ENCODE data around the gene EPB41. TPM values are rescaled to one million over a fixed set of nuclear protein-coding genes. Genes with fewer than 3 reads are reported as not detected.
A peak's percentile ranks its signal among the peaks of the same experiment; 100 is the strongest.

The EPB41 gene
- total RNA-seq, 1 donor from 2014 or later, result 29.3 TPM

- DNase-seq (ENCODE audit: low spot score), result no peak
Measured at GRCh38 chr1:28965271-28965870, 51.0 kb downstream of the EPB41 start.

DNA sequence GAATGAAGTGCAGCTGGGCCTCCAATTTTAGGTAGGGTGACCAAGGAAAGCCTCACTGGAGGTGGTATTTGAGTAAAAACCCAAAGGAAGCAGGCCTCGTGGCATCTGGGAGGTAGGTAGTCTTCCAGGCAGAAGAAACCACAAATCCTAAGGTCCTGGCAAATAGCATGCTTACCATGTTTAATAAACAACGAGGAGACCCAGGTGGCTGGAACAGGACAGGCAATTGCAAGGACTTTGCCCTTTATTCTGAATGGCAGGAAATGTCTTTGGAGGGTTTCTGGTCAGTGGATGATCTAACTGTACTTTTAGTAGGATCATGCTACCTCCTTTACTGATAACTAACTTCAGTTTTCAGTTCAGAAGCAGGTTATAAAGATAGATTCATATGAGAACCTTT is 52.2 kb downstream of the EPB41 start:
- intact Hi-C loops (cut with DNase I), result no loop called here
- DNase-seq (ENCODE audit: low spot score), result no peak

More at GRCh38 chr1:28965271-28965870, 51.0 kb downstream of the EPB41 start:
- intact Hi-C loops (cut with DNase I), result no loop called here

- DNase-seq (ENCODE audit: low spot score), result no peak
- intact Hi-C loops (cut with DNase I), result no loop called here
Measured at GRCh38 chr1:28971980-28972771, 57.8 kb downstream of the EPB41 start.

- no peak for DNase-seq (ENCODE audit: low spot score)
- intact Hi-C loops (cut with DNase I), result no loop called here
Measured at GRCh38 chr1:28973596-28974421, 59.4 kb downstream of the EPB41 start.

DNA sequence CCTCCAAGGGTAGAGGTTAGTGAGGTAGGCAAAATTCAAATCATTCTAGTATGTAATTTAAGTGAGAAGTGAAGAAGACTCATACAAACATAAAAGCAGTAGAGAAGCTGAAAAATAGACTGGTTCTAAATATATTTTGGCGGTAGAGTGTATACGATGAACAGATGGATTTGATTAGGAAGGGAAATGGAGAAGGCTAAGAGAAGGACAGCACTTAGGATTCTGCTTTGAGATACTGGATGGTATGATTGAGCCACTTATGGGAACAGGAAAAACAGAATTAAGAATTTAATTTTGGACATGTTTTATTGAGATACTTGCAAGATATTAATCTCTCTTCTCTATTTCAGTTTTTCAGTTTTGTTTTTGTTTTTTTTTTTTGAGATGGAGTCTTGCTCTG is 60.1 kb downstream of the EPB41 start:
- no peak for DNase-seq (ENCODE audit: low spot score)
- intact Hi-C loops (cut with DNase I), result no loop called here

DNA sequence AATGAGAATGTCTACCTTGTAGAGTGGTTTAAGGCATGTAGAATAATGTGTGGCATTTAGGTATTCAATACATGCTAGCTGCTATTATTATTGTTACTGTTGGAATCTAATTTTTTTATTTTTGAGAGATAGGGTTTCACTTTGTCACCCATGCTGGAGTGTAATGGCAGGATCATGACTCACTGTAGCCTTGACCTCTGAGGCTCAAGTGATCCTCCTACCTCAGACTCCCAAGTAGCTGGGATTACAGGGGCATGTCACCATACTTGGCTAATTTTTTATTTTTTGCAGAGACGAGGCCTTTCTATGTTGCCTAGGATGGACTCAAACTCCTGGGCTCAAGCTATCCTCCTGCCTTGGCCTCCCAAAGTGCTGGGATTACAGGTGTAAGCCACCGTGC is 61.9 kb downstream of the EPB41 start:
- intact Hi-C loops (cut with DNase I), result no loop called here
- no peak for DNase-seq (ENCODE audit: low spot score)

DNA sequence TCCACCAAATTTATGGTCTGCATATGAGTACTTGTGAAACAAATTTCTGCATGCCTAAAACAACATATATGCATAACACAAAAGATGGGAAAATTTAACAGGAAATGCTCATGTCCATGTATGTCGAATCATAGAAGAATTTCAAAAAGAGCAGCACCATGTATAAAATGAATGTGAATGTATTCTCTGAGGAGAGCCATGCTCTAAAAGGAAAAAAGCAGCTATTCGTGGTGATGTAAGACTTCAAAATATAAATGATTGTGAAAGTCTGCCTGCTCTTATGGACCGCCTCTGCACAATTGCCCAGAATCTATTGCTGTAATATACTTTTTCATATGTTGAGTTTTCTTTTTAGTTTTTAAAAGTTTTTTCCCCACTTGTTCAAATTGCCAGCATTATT is 66.8 kb downstream of the EPB41 start:
- intact Hi-C loops (cut with DNase I), result loop anchor here (5.0 kb wide), 1 partner anchor 221 kb away; no protein-coding TSS in a partner anchor

GRCh38 chr1:28982198-28982597 is 67.8 kb downstream of the EPB41 start:
- intact Hi-C loops (cut with DNase I), result loop anchor here (2.0 to 5.0 kb wide), 2 partner anchors 97 to 220 kb away; no protein-coding TSS in a partner anchor
- DNase-seq (ENCODE audit: low spot score), result no peak

More for the DNA sequence above, 66.8 kb downstream of the EPB41 start:
- DNase-seq (ENCODE audit: low spot score), result no peak

DNA sequence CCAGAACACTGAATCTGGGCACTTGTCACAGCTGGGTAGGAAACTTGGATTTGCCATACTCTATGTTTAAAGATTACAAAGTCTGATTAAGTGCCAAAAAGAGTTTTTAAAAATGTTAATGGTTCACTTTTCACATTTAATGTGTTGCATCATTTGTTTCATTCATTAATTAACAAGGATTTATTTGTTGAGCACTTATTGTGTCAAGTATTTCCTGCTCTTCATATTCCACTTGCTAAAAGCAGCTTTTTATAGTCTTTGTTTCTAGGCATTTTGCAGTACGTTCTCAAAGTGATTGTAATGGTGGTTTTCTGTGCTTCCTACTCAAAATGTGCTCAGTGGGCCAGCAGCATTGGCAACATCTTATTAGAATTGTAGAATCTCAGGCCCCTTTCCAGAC is 68.7 kb downstream of the EPB41 start:
- no peak for DNase-seq (ENCODE audit: low spot score)
- intact Hi-C loops (cut with DNase I), result loop anchor here (1.0 to 5.0 kb wide), 3 partner anchors 95 to 219 kb away; no protein-coding TSS in a partner anchor

- intact Hi-C loops (cut with DNase I), result loop anchor here (1.0 to 5.0 kb wide), 3 partner anchors 95 to 219 kb away; no protein-coding TSS in a partner anchor
- DNase-seq (ENCODE audit: low spot score), result peak; percentile 76
Measured at GRCh38 chr1:28983509-28984310, 69.3 kb downstream of the EPB41 start.

- no peak for DNase-seq (ENCODE audit: low spot score)
- intact Hi-C loops (cut with DNase I), result loop anchor here (5.0 kb wide), 1 partner anchor 218 kb away; no protein-coding TSS in a partner anchor
Measured at GRCh38 chr1:28984311-28984684, 69.9 kb downstream of the EPB41 start.

DNA sequence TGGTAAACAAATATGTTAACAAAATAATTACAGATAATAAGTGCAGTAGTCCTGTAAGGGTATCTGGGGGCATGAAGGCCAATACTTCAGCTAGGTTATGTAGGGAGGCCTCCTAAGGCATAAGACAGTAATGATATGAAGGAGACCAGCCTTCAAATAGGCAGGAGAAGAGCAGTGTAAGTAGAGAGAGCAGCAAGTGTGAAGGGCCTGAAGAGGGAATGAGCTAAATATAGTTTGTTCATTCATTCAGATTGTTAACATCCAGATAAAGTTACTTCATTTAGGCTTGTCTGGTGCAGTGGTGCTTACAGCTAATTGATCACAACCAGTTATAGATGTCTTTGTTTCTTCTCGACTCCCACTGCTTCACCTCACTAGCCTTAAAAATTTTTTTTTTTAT is 71.1 kb downstream of the EPB41 start:
- DNase-seq (ENCODE audit: low spot score), result no peak
- intact Hi-C loops (cut with DNase I), result no loop called here

DNA sequence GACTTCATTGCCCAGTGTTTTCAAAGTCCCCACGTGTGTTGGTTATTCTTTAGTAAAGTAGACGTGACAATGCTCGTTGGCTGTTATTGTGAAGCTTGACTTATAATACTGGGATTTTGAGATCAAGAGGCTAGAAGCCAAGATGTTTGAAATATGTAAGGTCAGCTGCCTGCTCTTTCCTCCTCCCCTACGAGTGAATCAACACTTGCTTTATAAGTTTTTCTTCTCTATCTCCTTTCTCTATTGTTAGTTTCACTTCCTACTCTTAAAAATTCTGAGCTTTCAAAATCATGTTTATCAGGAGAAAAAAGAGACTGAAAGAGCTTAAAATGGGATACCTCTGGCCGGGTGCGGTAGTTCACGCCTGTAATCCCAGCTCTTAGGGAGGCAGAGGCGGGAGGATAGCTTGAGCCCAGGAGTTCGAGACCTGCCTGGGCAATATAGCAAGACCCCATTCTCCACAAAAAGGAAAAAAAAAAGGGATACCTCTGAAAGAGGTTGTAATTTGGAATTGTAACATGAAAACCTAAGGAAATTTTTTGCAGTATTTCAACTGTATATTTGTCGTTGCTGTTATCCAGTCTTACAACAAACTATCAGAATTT is 72.0 kb downstream of the EPB41 start:
- no peak for DNase-seq (ENCODE audit: low spot score)
- intact Hi-C loops (cut with DNase I), result no loop called here

- intact Hi-C loops (cut with DNase I), result no loop called here
- DNase-seq (ENCODE audit: low spot score), result no peak
Measured at GRCh38 chr1:29002792-29003191, 88.4 kb downstream of the EPB41 start.

DNA sequence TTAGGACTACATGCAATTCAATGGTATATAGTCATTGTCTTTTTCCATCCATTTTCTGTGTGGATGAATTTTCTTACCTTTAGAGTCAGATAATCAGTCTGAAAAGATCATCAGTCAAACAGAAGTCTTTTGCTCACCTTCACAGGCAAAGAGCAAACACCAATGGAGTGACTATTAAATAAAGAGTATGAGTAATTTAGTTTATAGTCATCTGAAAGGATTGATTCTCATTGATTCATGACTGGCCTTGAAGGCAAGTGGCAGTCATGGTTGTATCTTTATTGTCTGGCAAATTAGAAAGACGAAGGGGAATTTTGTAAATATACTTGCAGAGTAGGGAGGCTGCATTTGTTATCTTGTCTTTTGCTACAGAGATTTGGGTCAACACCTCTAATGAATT is 89.9 kb downstream of the EPB41 start:
- DNase-seq (ENCODE audit: low spot score), result no peak
- intact Hi-C loops (cut with DNase I), result no loop called here

GRCh38 chr1:29004798-29005197 is 90.4 kb downstream of the EPB41 start:
- no peak for DNase-seq (ENCODE audit: low spot score)
- intact Hi-C loops (cut with DNase I), result no loop called here

DNA sequence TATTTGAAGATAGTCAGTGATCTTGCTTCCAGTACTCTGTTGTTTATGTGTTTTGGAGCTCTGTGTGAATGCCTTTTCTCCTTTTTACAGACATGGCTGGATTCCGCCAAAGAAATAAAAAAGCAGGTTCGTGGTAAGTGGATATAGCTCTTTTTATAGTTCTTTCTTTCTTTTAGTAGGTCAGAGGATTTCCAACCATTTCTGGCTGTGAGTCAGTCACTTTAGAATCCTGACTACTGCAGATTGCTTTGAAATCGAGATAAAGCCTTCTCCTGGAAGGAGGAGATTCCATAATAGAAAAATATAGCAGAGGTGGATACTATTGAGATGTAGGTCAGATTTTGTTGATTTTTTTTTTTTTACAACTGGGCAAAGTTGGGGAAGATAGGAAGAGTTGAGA is 97.4 kb downstream of the EPB41 start:
- no peak for DNase-seq (ENCODE audit: low spot score)
- intact Hi-C loops (cut with DNase I), result no loop called here

GRCh38 chr1:29017235-29017634 is 102.9 kb downstream of the EPB41 start:
- intact Hi-C loops (cut with DNase I), result no loop called here
- no peak for DNase-seq (ENCODE audit: low spot score)
